Fibroblast of skin of right biceps (primary cell): ENCODE results near the gene PLPP1.

Experiments used
- DNase-seq: peaks from one replicate; pipeline ENCODE4 v3.0.0-alpha.2; 2013

PLPP1 gene

DNA sequence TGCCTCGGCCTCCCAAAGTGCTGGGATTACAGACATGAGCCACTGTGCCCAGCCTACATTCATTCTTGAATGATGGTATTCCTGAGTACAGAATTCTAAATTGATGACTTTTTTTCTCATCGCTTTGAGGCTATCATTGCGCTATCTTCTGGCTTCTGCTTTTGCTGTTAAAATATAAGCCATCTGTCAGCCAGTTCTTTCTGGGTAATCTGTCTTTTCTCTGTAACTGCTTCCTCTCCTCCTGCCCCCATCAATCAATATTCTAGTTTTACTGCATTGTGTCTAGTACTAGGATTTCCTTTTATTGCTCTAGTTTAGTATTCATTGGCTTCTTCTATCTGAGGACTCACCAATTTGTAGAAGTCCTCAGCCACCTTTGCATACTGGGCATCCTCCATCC lies 89.0 kb downstream of the PLPP1 start:
- DNase-seq = no peak

DNA sequence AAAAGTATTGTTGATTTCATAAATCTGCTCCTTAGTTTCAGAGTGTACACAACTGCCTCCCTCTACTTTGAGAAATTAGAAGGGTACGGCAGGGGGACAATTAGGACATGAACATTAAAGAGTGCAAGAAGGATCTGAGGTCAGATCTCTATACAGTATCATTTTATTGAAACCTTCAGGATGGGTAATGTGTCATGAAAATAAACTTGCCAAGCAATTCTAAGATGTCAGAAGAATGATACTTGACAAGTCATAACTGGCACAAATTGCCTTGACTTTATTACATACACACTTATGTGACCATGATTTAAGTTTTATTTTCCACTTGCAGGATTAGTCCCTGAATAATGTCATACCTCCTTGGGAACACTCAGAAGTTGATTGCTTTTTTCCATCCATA lies 92.8 kb downstream of the PLPP1 start:
- no peak for DNase-seq

DNA sequence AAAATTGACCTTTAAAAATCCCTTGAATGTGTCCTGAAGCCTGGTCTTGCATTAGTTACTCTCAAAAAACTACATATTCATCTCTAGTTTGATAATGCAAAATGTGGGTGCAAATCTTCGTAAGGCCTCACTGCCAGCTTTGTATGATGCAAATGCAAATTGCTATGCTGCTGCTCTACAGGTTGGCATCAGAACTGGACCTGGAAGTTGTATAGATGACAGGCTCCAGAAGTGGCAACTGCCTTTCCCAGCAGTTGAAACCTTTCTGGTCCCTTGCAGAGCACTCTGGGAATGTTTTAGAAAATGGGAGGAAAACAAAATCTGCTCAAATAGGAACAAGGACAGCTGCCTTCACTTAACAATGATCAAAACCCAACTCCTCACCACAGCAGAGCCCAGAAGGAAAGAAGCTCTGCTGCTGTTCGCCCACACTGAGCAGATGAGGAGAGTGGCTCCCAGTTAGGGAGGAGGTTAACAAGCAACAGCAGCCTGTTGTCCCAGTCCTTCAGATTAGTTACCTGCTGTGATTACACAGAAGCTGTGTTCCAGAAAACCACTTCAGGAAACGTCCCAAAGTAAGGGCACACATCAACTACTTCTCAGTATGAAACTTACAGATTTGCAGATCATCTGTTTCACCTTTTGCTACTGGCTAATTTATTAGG lies 93.5 kb downstream of the PLPP1 start:
- no peak for DNase-seq

DNA sequence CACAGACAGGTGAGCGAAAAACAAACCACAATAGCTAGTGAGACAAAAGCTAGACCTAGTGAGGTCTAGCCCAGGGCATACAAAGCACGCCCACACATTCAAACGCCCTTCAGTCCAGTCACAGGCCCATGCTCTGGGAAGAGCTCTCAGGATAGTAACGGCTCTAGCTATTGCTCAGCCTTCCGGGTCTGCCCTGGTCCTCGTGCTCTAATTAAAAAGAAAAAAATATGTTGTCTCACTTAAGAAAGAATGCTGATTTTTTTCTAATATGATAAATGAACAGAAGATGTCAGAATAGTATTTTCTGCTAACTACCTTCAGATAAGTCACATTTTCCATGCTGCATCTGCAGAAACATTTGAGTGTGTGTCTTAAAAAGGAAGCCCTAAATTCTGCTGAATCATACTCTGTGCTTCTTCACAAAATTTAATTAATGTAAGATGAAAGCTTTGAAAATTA lies 94.5 kb downstream of the PLPP1 start:
- DNase-seq = peak; percentile 82

DNA sequence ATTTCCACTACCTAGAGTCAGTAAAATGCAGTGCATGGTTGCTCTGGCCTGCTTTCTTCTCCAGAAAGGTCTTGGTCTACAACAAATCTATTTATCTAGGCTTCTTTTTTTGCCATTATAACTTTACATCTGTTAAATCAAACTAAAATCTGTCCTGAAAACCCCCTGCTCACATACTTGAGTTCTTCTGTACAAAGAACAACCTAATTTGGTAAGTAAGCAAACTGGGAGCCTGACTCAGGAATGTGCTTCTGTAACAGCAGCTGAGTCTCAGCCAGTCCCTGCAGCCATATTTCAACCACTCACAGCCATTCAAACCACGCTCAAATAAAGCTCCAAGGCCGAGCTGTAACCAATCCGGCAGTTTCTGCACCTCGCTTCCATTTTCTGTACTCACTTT lies 95.8 kb downstream of the PLPP1 start:
- DNase-seq = peak; percentile 88

DNA sequence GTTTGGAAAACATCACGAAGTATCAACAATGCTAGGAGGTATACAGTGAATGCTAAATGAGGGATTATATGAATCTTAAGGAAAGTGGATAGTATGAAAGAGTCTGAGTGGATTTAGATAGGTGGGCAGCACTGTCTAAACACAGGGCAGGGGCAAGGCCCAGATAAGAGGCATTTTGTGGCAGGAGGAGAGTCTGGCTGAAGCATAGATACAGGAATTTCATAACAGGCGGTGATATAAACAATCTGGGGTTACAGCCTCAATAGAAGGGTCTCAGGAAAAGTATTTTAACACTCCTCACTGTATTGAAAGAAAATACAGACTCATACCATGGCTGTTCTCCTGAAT lies 96.9 kb downstream of the PLPP1 start:
- no peak for DNase-seq

DNA sequence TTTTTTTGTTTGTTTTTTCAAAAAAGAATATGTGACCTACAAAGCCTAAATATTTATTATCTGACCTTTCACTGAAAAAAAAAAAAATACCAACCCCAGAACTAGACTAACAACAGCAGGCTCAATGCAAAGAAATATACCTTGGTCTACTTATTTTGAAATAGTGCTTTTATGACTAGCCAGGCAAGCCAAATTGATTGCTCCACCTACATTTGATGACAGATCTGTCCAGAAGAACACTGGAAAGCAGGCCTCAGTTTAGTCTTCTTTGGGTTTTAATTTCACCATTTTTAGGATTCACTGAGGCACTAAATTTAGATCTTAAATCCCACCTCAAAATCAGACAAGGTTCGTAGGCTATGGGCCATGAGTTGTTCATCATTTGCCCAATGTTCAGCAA lies 97.3 kb downstream of the PLPP1 start:
- no peak for DNase-seq

DNA sequence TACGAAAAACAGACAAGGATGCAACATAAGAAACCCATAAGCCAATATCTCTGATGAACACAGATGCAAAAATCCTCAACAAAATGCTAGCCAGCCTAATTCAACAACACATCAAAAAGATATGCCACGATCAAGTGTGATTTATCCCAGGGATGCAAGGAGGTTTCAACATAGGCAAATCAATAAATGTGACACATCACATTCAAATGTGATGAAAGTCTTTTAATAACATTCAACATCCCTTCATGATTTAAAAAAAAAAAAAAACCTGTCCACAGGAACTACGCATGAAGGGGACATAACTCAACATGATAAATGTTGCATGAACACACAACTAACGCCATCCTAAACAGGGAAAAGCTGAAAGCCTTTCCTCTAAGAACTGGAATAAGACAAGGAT lies 102.2 kb downstream of the PLPP1 start:
- DNase-seq = peak; percentile 13

DNA sequence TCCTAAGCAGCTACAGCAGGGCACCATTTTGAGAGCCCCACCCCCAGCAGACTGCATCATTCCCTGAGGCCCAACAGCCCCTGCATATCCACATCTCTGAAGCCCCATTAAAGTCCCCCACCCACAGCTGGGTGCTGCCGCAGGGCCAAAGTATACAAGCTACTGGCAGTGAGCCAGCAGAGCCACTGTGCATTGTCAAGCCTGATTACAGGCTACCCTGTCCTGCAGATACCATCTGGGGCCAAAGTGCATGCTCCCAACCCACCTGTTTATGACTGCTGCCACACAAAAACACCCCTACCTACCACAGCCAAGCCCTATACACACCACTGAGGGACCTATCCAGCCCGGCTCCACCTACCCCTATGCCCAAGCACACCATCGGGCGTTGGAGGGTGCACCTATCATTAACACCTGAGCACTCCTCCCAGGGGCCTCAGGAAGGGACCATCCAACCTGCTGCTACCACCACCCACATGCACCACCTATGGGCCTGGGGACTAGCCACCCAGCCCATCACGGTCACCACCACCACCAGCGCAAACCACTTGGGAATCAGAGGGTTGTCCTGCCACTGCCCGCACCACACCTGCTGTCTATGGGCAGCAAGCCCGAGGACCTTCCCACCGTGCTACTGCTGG lies 105.0 kb downstream of the PLPP1 start:
- DNase-seq = no peak

DNA sequence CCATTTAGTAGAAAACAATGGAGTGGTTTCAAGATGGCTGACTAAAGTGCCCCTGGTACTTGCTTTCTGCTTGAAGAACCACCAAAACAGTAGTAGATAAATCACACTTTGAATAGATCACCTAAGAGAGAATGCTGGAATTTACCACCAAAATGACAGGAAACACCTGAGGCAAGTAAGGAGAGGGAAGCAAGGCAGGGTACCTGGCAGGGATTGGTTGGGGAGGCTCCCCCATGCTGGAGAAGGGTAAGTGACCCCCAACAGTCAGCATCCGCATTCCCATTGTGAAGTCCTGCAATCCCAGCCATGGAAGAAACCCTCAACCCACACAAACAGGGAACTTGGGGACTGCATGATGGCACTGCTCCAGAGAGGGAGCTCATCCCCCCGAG lies 105.5 kb downstream of the PLPP1 start:
- no peak for DNase-seq

DNA sequence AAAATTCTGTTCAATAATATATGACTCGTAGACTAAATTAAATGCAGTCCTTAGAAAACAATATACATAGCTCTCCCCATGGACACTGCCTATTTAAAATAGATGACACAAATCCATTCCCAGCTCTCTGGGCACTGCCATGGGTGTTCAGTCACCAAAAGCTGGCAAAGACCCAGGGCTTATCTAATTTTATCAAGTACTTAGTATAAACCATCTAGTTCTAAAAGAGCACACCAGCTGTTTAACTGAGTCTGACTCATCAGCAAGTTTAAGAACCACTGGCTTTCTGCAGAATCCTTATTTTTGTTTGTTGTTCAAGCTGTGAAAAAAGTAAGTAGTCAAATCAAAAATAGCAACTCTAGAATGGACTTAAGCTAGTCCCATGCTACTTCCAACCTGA lies 107.6 kb downstream of the PLPP1 start:
- DNase-seq = peak; percentile 70

DNA sequence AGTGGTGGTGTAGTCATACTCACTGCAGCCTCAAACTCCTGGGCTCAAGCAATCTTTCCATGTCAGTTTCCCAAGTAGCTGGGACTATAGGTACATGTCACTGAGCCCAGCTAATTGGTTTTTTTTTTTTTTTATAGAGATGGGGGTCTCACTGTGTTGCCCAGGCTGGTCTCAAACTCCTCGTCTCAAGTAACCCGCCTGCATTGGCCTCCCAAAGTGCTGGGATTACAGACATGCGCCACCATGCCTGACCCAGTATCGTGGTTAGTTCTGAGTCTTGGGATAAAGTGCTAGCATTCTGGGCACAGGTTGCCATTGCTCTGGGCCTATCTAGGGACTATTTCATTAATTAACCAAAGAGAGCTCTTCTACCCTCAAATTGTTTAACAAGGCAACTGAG lies 108.3 kb downstream of the PLPP1 start:
- DNase-seq = no peak

DNA sequence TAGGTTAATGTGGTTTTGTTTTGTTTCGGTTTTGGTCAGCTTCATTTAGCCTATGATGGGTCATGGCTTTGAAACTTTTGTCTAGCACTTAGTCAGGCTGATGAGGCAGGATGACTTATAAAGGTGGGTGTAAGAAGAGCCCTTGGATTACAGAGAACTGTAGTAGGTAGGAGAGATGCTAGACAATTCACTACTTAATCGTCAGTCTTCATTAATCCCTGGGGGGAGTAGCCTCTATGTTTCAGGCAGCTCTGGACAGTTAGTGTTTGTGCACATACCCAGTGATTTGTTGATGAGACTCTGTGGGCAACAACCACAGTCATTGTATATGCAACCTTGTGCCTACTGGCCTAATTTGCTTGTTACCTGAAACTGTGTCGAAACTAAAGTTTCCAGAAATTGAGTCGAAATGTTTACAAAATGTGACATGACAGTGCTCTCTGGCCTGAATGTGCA lies 113.7 kb downstream of the PLPP1 start:
- peak; percentile 30 for DNase-seq

DNA sequence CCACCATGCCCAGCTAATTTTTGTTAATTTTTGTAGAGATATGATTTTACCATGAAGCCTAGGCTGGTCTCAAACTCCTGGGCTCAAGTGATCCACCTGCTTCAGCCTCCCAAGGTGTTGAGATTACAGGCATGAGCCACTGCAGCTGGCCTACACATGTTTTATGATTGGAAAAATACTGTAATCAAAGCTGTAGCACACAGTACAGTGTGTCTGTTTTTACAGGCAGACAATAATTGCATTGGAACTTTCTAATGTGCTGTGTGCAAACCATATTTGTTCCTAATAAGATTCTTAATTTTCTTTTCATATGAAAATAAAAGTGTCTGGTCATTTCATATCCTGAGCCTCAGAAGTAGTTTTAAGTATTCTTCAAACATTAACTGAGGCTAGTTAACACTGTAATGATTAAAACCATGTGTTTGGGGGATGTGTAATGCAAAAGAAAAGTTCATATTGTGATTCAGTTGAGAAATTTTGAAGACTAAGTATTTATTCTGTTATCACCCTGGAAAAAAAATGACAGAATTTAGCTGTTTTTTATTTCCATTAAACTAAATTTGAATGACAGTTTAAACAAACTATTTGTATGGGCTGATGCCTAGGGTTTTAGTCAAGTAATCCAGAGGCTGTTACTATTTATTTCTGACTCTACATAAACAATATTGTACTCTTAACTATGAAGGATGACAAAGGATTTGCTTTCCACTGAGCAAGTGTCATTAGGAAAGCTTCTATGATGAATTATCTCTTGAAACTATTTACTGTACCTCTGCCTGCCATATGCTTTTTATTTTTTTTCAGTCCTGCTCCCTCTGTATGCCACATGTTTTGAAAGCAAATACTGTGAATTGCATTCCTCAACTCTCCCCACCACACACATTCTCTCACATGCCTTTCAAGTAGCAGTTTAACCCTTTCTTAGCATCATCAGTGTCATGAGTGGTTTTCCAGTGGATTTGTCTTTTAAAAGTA lies 115.5 kb downstream of the PLPP1 start:
- peak; percentile 94 for DNase-seq

DNA sequence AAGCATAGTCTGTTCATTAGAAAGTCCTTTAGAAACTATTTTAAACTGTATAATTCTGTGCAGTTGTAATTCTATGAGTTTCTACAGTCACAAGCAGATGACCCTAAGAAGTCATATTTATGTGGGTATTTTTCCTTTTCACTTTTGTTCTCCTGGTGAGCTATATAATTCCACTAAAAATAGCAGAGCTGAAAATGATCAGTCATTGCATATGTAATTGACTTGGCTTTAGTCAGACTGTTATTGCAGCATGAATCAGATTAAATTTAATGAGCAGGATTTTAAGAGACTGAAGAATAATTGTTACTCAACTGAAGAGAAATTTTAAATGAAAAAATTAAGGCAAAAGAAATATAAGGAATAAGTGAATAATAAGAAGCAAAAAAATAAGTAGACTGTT lies 118.5 kb downstream of the PLPP1 start:
- peak; percentile 57 for DNase-seq

DNA sequence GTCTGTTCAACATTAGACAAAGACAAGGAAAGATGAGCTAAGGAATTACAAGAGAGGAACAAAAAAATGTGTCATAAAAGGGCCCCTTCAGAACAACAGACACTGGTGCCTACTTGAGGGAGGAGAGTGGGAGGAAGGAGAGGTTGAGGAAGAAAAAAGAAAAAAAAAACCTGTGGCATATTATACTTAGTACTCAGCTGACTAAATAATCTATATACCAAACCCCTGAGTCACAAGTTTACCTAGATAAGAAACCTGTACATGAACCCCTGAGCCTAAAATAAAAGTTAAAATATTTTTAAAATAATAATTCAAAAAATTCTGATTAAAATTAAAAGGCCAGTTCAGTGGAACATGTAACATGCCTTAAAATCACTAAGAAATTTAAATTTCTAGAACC lies 119.7 kb downstream of the PLPP1 start:
- DNase-seq = no peak

DNA sequence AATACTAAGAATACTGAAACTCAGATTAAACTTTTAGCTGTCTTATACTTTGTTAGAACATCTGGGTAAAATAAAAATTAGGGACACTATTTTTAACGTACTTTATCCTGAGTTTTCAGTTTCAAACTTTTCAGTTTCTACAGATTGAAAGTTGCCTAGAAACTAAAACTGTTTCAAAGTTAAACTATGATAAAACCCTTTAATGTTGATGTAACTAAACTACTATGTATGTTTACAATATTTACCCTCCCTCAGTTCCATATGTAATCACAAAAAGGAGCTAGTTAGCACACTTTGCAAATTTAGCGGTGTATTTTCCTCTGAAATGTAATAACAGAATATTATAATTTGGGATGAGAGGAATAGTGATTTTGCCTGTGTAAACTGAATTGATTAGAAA lies 121.1 kb downstream of the PLPP1 start:
- DNase-seq = no peak

DNA sequence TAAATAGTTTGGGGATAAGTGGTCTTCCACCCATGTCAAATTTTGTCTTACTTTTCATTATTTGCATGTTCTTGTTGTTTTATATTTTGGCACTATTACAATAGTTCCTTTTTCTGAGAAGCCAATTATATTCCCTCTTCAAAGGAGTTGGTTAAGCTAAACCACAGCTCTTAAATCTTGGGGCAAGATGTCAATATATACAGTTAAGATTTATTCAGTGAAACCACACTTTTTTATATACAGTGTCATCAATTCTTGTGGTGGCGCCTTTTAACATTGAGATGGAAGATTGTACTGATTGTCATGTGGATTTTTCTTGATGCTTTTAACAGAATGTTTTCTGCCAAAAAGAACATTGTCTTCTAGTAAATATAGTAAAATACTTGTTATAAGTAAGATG lies 122.9 kb downstream of the PLPP1 start:
- DNase-seq = no peak

DNA sequence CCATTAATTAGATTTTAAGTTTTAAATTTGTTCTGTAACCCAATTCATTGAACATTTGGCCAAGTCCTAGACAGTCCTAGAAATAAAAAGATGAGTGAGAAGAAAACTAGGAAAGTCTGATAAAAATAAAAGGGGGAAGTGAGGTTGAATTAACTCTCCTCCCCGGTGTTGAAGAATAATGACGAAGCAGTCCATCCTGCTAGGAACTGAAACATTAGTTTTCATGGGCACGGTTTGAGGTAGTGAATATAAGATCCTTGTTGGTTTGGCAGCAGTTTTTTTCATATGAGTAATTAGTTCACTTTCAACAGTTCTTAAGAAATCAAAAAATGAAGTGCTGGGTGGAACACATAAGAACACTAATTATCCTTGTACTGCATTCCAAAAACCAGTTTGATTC lies 123.9 kb downstream of the PLPP1 start:
- DNase-seq = no peak

DNA sequence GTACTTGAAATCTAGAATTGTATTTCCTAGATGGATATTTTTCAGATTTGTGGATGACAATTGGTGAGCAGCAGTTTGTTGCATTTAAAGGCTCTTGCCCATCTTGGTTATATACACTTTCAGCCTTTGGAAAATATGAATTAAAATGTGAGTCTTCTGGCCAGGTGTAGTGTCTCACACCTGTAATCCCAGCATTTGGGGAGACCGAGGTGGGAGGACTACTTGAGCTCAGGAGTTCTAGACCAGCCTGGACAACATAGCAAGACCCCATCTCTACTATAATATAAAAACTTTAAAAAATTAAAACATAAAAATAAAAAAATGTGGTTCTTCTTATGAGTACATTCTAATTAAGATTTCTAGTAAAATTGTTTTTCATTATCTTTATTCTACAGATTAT lies 125.0 kb downstream of the PLPP1 start:
- DNase-seq = no peak

DNA sequence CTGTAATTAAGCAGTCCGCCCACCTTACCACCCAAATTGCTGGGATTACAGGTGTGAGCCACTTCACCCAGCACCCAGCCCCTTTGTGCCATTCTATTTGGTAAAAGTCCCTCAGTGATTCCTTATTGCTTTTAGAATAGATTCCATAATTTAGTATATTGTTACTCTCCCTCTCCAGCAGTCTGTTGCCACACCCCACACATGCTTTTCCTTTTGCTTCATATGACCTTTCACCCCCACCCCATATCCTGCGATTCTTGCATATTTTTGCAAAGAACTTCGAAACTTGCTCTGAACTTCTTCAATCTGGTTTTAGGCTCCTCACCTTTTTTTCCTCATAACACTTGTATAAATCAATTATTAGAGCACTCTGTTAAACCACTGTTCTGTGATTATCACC lies 126.8 kb downstream of the PLPP1 start:
- DNase-seq = no peak

DNA sequence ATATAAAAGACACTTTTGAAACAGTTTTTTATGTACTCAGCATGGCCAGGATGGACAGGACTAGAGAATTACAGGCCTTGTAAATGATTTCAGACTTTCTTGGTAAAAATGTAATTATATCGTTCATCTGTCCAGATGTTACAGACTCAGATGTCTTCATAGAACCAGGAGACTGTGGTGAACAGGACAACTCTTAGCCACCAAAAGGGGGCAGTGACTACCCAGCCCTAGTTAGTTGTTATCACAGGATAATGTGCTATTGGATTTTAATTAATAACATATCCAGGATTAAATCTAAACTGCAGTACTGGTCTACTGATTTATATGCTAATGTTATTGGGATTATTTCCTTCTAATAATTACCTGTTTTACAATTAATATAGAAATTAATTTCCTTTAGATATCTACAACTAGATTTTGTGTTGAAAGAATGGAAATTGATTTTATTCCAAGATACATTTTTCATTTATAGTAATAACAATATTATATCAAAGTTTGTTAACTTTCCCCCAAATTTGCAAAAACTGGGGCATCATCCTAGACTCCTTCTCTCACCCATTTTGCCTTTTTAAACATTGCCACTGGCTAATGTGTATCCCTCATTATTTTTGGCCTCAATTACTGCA lies 127.6 kb downstream of the PLPP1 start:
- DNase-seq = peak; percentile 62

DNA sequence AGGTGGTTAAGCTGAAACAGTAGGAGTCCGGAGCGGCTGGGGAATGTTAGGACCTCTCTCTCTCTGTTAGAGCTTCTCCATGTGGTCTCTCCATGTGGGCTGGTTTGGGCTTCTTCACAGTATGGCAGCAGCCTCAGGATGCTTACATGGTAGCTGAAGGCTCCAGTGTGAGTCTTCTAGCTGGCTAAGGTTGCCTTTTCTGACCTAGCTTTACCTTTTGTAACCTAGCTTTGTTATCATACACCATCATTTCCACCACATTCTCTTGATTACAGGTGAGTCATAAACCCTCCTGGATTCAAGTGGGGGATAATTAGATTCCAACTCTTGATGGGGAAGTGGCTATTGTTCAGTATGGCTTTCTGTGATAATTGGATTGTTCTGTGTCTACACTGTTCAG lies 128.5 kb downstream of the PLPP1 start:
- no peak for DNase-seq
